ENCODE measurements around the gene ZDHHC22.

The ZDHHC22 gene

GRCh38 chr14:77155083-77155482 lies 13.5 kb upstream of the ZDHHC22 start:
- no peak for DNase-seq

GRCh38 chr14:77154421-77154820 lies 12.8 kb upstream of the ZDHHC22 start:
- DNase-seq: no peak

- no peak for DNase-seq
Measured at GRCh38 chr14:77153802-77154201, 12.2 kb upstream of the ZDHHC22 start.

GRCh38 chr14:77151918-77152588 lies 10.5 kb upstream of the ZDHHC22 start:
- DNase-seq: no peak

GRCh38 chr14:77151245-77151644 lies 9.7 kb upstream of the ZDHHC22 start:
- no peak for DNase-seq

- no peak for DNase-seq
Measured at GRCh38 chr14:77148510-77149231, 7.1 kb upstream of the ZDHHC22 start.

GRCh38 chr14:77145975-77146740 lies 4.6 kb upstream of the ZDHHC22 start:
- DNase-seq: no peak

GRCh38 chr14:77144412-77145115 lies 3.0 kb upstream of the ZDHHC22 start:
- no peak for DNase-seq

- no peak for DNase-seq
Measured at GRCh38 chr14:77143071-77143470, 1.5 kb upstream of the ZDHHC22 start.

- DNase-seq: no peak
Measured at GRCh38 chr14:77142005-77142800, 612 bp upstream of the ZDHHC22 start.

GRCh38 chr14:77140359-77141213 lies 1.0 kb downstream of the ZDHHC22 start:
- DNase-seq: no peak

- DNase-seq: peak; percentile 16
Measured at GRCh38 chr14:77139540-77140358, 1.8 kb downstream of the ZDHHC22 start.

- DNase-seq: no peak
Measured at GRCh38 chr14:77139022-77139421, 2.6 kb downstream of the ZDHHC22 start.

- peak; percentile 46 for DNase-seq
Measured at GRCh38 chr14:77133720-77134338, 7.8 kb downstream of the ZDHHC22 start.

GRCh38 chr14:77131871-77132486 lies 9.6 kb downstream of the ZDHHC22 start:
- DNase-seq: no peak

GRCh38 chr14:77131206-77131605 lies 10.4 kb downstream of the ZDHHC22 start:
- DNase-seq: no peak

GRCh38 chr14:77130386-77130785 lies 11.2 kb downstream of the ZDHHC22 start:
- DNase-seq: no peak

GRCh38 chr14:77128414-77128891 lies 13.1 kb downstream of the ZDHHC22 start:
- DNase-seq: no peak

- DNase-seq: no peak
Measured at GRCh38 chr14:77126461-77126990, 15.1 kb downstream of the ZDHHC22 start.

Data from activated gamma-delta T cell treated with Interleukin-2 at 50 U/mL for 16 hours (primary cell).